Effector CD8-positive, alpha-beta T cell (primary cell): ENCODE measurements around the gene ACP1.
"Not testable (repeated sequence)": the region's sequence is repeated elsewhere in the genome, so short reads cannot be mapped to it uniquely, and the experiment has no call there.

Experiments
- DNase-seq: peaks from one replicate; lab custom pipeline; 2025; lab: John Stamatoyannopoulos, UW

ACP1 gene

DNA sequence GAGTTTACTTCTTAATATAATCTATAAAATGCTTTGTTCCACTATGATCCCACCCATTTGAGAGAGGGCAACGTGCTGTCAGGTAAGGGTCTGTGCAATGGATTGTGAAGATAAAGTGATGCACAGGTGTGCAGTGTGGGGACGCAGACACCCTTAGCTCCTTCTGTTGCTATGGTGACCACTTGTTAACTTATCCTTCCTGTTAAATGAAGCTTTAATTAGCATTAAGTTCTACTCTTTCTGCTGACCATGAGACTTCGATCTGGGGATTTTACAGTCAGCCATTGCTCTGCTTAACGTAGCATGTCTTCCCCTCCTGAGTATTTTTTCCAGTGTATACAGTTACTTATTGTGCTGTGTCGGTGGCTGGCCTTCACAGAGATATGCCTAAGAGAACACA lies 46.2 kb downstream of the ACP1 start:
- no peak for DNase-seq

GRCh38 chr2:313991-314390 lies 49.2 kb downstream of the ACP1 start:
- DNase-seq: no peak

DNA sequence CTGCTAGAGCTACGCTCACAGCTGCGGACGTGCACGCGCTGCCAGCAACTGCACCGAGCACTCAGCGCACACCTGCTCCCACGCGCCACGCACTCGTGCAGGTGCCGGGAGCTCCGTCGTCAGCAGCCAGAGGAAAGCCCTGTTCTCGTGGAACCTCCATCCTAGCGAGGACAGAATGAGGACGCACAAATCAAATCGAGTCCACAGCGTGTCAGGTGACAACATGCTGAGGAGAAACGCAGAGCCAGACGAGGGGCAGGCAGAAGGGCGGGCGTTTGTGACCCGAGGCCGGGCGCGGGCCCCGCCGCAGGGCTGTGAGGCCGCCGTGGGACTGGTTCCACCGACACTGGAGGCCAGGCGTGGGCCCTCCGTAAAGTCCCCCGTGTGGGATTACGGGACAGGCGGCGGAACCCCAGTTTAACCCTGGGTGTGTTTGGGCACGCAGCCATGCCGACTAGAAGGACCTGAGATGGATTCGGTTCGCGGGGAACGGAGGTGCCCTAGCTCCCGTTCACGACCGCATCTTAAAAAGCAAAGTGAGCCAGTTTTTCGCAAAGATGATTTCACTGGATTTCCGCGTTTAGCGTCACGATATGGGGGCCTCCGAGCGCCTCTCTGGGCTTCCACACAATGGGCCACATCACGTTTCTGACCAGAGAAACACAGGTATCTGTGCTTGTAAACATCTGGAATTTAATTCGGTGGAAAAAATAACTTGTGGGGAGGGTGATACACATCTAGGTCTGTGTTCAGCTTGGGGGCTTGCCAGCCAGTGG lies 50.0 kb downstream of the ACP1 start:
- DNase-seq: no peak

DNA sequence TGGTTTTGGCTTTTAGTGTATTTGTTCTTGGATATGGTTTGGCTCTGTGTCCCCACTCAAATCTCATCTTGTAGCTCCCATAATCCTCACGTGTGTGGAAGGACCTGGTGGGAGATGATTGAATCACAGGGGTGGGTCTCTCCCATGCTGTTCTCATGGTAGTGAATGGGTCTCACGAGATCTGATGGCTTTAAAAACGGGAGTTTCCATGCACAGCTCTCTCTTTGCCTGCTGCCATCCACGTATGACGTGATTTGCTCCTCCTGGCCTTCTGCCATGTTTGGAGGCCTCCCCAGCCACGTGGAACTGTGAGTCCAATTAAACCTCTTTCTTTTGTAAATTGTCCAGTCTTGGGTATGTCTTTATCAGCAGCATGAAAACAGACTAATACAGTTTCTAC lies 51.2 kb downstream of the ACP1 start:
- not testable (repeated sequence) for DNase-seq

- DNase-seq: no peak
Measured at GRCh38 chr2:316381-316780, 51.6 kb downstream of the ACP1 start.

DNA sequence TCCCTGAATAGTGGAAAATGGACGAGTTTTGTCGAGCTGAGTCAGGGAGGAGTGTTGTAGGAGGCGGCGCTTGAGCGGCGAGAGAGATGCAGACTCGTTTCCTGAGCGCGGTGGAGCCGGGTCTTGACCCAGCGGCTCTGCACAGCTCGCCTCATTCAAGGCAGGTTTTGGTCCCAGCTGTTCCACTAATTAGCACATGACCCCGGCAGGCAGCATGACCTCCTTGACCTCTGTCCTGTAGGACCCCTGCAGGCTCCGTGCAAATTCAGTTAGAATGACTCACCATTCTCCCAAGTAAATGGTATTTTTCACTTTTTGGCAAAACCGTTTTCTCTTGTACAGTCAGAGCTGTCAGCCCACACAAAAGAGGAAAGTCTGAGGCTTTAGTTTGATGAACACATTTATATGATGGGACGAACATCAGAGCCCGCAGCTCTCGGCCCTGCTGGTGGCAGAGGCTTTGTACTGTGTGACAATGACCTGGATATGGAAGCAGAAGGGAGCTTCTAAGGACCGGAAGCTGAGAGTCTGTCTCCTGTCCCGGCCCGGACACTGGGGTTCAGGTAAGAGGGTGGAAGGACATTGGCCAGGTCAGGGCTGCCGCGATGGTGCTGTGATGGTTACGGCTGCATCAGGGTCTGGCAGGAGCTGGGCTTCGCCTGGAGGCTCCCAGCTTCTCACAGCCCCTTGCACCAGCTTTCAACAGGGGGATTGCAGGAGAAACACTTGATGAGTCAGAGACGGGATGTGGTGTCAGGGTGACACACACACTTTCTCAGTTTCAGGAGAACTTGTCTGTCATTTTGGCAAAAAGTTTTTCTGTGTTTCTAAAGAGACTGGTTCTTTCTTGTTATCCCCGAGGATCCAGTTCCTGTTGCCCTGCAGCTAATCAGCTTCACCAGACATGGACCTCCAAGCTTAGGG lies 53.0 kb downstream of the ACP1 start:
- no peak for DNase-seq

GRCh38 chr2:319059-319600 lies 54.4 kb downstream of the ACP1 start:
- no peak for DNase-seq

DNA sequence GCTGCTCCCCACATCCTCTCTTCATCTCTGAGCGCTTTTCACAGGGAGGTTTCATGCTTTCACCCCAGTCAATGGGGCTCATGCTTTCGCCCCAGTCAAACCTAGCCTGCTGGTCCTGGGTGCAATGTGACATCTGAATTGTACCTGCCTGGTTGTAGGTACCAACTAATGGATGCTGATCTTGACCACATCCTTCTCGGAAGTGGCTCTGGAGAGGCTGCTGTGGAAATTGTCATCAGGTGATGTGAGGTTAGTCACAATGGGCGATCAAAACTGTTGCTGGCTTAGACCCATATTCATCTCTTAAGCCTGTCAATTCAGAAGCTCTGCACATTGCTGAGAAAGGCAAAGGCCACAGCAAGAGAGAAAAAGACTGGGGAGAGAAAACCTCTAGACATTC lies 55.8 kb downstream of the ACP1 start:
- no peak for DNase-seq

- DNase-seq: no peak
Measured at GRCh38 chr2:322326-322725, 57.6 kb downstream of the ACP1 start.

GRCh38 chr2:323035-323434 lies 58.3 kb downstream of the ACP1 start:
- no peak for DNase-seq
